Measurements from ENCODE around the gene HDGFL1.

Gene HDGFL1

DNA sequence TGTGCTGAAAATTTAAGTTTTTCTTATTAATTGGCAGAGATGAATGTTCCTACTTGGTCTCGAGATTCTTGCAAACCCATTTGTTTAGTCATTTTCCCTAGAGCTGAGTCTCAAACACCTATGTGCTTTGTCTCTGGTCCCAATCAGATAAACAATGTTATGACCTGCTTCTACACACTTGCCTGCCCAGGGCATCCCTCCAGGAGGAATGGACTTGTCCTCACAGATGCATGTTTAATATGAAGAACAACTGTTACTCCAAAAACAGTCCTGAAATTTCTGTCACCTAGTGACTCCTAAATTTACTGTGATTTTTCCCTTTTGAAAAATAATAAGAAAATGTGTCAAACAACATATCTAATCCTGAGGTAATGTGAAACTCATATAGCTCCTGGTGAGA is 43.7 kb downstream of the HDGFL1 start:
- TF ChIP-seq ZNF274 (IDR thresholded peaks at IDR 0.05; ENCODE audit: low read depth, low read length), result no peak
- no peak overlapping the region for H3K4me3 ChIP-seq (ENCODE audit: low read length)

DNA sequence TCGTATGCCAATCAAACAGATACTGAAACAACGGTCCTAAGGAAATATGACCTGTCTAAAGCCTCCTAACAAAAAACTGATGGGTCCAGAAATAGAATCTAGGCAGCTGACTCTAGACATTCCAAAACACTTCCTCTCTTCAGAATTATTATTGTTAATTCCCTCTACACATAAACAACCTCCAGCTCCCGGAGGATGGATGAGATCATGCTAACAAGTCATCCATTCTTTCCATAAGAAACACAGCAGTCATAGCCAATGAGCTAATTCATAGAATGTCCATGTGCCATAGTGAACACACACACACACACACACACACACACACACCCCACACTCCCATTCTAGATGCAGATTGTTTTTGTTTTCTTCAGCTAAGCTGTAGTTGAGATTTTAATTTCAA is 44.3 kb downstream of the HDGFL1 start:
- TF ChIP-seq ZNF274 (IDR thresholded peaks at IDR 0.05; ENCODE audit: low read depth, low read length), result no peak
- H3K4me3 ChIP-seq (ENCODE audit: low read length), result no peak overlapping the region

- H3K4me3 ChIP-seq (ENCODE audit: low read length), result no peak overlapping the region
- TF ChIP-seq ZNF274 (IDR thresholded peaks at IDR 0.05; ENCODE audit: low read depth, low read length), result no peak
These were observed 45.2 kb downstream of the HDGFL1 start for GRCh38 chr6:22614547-22614946.

DNA sequence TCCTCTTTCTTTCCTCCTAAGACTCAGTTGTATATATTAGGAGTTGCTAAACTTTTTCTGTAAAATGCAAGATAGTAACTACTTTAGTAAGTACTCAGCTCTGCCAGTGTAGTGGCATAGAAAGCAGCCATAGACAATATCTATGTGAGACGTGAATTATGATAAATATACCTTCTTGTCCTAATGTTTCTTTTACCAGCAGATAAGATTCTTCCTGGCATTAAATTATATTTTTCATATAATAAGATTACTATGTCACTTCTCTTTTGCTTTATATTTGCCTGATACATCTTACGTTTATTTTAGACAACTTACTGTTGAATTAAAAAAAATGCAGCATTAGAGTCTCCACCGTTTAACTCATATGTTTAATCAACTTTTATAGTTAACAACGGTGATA is 51.7 kb downstream of the HDGFL1 start:
- TF ChIP-seq ZNF274 (IDR thresholded peaks at IDR 0.05; ENCODE audit: low read depth, low read length), result no peak
- H3K4me3 ChIP-seq (ENCODE audit: low read length), result no peak overlapping the region

Measured in GM08714 (cell line).